Stomach (tissue), 4 donors: ENCODE data around the gene NKAIN2.

ENCODE experiments used
- CTCF ChIP-seq, 7 experiments: fragments of 450-650 bp in 4 of 7; fragments of 200-600 bp in 3 of 7; sonication (generic) in 3 of 7; IDR thresholded peaks; one replicate each; pipeline ENCODE4 v1.5.1; 2016 to 2019; ENCODE audit warnings: antibody characterized with exemption in 7 of 7, control low read depth in 2 of 7, mild to moderate bottlenecking in 1 of 7
- POLR2A ChIP-seq, 4 donors: fragments of 450-650 bp; IDR thresholded peaks; one replicate each; pipeline ENCODE4 v1.6.1; 2016; ENCODE audit warnings: antibody characterized with exemption in 4 of 4, control low read depth in 2 of 4, mild to moderate bottlenecking in 1 of 4, moderate library complexity in 1 of 4
- POLR2AphosphoS5 ChIP-seq, 3 donors: sonication (generic); formaldehyde crosslinking; IDR thresholded peaks; one replicate each; pipeline ENCODE4 v1.6.1; 2016; ENCODE audit warnings: antibody characterized with exemption in 3 of 3

DNA sequence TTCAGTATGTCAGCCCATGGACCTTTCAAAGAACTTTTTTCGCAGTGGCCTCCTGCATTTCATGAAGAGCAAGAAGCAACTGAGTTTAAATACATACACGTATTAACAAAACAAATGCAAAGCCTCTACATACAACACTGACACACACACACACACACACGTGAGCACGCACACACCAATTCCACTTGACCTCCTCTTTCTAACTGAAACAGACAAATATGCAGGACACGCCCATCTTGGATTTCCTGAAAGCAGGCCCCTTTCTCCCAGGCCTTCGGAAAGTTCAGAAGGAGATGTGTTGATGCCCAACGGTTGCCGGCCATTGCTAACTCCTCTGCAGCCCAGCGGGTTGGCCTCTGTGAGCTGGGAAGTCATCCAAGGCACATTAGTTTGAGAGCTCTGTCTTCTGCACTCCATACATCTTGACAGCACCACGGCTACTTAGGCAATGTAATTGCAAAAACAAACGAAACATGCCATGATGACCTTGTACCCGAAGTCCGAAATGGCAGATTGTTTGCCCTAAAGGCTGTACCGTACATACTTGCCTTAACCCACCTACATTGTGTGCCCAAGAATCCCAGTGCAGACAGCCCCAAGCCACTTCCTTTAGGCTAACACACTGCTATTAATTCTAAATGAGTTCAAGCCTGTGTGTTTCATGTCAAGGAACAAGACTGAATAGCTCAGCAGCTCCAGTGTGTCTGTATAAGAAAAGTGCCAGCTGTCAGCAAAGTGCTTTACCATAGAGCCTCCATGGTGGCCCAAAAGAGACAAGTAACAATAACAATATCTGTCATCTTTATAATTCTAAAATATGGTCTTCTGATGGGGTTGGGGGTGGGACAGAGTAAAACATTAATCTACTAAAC, 1019.8 kb downstream of the NKAIN2 start:
- TF ChIP-seq CTCF (IDR thresholded peaks at IDR 0.05) (no peak), POLR2A (IDR thresholded peaks at IDR 0.05) (no peak), POLR2AphosphoS5 (IDR thresholded peaks at IDR 0.05) (no peak)
